Fibroblast of mammary gland (primary cell): ENCODE measurements around the gene WDFY2.
"Not testable (repeated sequence)": the region's sequence is repeated elsewhere in the genome, so short reads cannot be mapped to it uniquely, and the experiment has no call there.

ENCODE experiments used
- DNase-seq: peaks from one replicate; pipeline ENCODE4 v3.0.0-alpha.2; 2010; ENCODE audit warnings: low read depth
- H3K4me3 ChIP-seq: 2 replicates; pipeline ENCODE4 v1.5.1; 2011; ENCODE audit warnings: low read depth, mild to moderate bottlenecking, low read length, moderate library complexity; ENCODE audit not compliant: control insufficient read depth
- CTCF ChIP-seq: conservative IDR thresholded peaks from 2 replicates; pipeline ENCODE4 v1.5.1; 2011; ENCODE audit warnings: low read depth, low read length, inconsistent platforms; ENCODE audit not compliant: control insufficient read depth, insufficient read depth

WDFY2 gene

GRCh38 chr13:51589793-51590192 is 5.5 kb downstream of the WDFY2 start:
- no peak for DNase-seq
- no peak for TF ChIP-seq CTCF
- H3K4me3 ChIP-seq, result no peak overlapping the region

- no peak for DNase-seq
- H3K4me3 ChIP-seq, result no peak overlapping the region
- no peak for TF ChIP-seq CTCF
Observed at GRCh38 chr13:51590231-51590970, 6.1 kb downstream of the WDFY2 start.

- peak overlapping the region; percentile 2 for H3K4me3 ChIP-seq
- peak; percentile 98 for DNase-seq
- no peak for TF ChIP-seq CTCF
Observed at GRCh38 chr13:51590971-51591627, 6.8 kb downstream of the WDFY2 start.

- H3K4me3 ChIP-seq, DNase-seq: not testable (repeated sequence)
Observed at GRCh38 chr13:51591938-51592337, 7.7 kb downstream of the WDFY2 start.

DNA sequence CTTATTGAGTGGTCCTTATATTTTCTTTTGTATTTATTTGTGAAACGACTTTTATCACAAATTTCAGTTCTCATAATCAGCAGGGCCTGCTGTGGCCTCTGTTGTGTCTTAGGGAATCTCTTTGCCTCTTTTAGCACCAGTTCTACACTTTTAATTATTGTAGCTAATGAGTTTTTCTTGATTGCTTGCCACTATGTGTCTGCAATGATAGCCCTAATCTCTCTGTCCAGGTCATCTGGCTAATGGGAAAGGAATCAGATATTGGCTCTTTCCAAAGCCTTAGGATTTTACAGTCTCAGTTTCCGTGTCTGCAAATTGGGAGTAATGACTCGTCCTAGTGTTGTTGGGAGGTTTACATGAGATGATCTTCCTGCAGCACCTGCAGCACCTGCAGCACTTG is 10.2 kb downstream of the WDFY2 start:
- no peak overlapping the region for H3K4me3 ChIP-seq
- DNase-seq, result no peak
- TF ChIP-seq CTCF, result no peak

- DNase-seq, result no peak
- TF ChIP-seq CTCF, result no peak
- no peak overlapping the region for H3K4me3 ChIP-seq
Observed at GRCh38 chr13:51595416-51595815, 11.2 kb downstream of the WDFY2 start.

DNA sequence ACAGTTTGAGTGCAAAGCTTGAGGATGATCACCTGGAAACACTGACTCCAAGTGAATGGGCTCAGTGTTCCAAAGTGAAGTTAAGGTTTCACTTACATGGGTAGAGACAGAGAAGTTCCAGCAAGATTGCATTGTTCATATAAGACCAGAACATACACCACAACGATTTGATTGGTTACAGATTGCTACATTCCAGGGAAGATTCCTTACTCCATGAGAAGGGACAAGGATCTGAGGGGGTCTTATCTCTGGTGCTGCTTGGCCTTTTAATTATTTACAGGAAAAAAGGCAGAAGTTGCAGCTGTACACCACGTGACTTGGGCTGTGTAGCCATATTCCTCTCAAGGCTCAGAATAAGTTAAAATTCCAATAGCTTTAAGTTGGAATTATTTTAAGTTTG is 12.3 kb downstream of the WDFY2 start:
- TF ChIP-seq CTCF, result no peak
- H3K4me3 ChIP-seq, result no peak overlapping the region
- no peak for DNase-seq
